ENCODE measurements around the gene ZNHIT1. TPM values are rescaled to one million over a fixed set of nuclear protein-coding genes. Genes with fewer than 3 reads are reported as not detected.
A peak's percentile ranks its signal among the peaks of the same experiment; 100 is the strongest.

The ZNHIT1 gene
- total and polyA plus RNA-seq, 2 of the 8 experiments (the other 6 are each of a cell fraction or from before 2014, with no cell fraction given): 38.2 to 61.7 TPM

DNA sequence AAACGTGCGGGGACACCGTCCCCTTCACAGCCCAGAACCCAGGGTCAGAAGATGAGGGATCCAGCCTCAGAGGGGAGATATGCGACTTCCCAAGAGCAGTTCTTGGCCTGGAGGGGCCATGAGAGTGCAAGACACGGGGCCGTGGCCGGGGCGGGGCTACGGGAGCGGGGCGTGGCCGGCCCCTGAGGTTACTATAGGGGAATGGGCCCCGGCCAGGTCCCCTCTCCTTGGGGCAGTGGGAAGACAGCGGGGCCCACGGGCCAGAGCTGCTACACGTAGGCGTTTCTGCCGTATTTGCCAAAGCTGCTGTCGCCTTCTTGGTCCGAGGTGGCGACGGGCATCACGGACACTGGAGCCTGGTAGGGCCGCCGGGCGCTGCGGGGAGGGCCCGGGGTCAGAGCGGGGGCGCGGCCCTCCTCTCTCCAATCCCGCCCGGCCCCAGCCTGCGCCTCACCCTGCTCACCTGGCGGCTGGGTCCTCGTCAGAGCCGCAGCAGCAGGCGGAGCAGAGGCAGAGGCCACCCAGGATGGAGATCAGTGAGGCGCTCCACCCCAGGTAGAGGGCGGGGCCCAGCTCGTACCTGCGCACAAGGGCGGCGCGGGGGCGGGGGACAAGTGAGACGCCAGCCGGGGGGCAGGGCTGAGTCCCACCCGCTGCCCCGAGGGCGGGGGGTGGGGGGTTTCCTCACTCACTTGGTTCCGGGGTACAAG is 14.3 kb downstream of the ZNHIT1 start (continued):
- TF ChIP-seq, protein P1, sequence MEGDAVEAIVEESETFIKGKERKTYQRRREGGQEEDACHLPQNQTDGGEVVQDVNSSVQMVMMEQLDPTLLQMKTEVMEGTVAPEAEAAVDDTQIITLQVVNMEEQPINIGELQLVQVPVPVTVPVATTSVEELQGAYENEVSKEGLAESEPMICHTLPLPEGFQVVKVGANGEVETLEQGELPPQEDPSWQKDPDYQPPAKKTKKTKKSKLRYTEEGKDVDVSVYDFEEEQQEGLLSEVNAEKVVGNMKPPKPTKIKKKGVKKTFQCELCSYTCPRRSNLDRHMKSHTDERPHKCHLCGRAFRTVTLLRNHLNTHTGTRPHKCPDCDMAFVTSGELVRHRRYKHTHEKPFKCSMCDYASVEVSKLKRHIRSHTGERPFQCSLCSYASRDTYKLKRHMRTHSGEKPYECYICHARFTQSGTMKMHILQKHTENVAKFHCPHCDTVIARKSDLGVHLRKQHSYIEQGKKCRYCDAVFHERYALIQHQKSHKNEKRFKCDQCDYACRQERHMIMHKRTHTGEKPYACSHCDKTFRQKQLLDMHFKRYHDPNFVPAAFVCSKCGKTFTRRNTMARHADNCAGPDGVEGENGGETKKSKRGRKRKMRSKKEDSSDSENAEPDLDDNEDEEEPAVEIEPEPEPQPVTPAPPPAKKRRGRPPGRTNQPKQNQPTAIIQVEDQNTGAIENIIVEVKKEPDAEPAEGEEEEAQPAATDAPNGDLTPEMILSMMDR (IDR thresholded peaks at IDR 0.05; ENCODE audit: control extremely low read depth in 1 of 3, insufficient read depth in 1 of 3, low read depth in 1 of 3, low read length in 3 of 3): no peak
- 0 out of 2 replicates have a peak, but pooled peaks have one; percentile 12 for TF ChIP-seq POLR2AphosphoS5 (IDR thresholded peaks at IDR 0.05; ENCODE audit: low read depth, low read length)
- TF ChIP-seq FOSL1 (IDR thresholded peaks at IDR 0.05; ENCODE audit: insufficient read depth, low read depth, low read length): no peak
- TF ChIP-seq GABPA (IDR thresholded peaks at IDR 0.05; ENCODE audit: borderline replicate concordance, insufficient read depth, low read length): no peak
- TF ChIP-seq, protein P2, sequence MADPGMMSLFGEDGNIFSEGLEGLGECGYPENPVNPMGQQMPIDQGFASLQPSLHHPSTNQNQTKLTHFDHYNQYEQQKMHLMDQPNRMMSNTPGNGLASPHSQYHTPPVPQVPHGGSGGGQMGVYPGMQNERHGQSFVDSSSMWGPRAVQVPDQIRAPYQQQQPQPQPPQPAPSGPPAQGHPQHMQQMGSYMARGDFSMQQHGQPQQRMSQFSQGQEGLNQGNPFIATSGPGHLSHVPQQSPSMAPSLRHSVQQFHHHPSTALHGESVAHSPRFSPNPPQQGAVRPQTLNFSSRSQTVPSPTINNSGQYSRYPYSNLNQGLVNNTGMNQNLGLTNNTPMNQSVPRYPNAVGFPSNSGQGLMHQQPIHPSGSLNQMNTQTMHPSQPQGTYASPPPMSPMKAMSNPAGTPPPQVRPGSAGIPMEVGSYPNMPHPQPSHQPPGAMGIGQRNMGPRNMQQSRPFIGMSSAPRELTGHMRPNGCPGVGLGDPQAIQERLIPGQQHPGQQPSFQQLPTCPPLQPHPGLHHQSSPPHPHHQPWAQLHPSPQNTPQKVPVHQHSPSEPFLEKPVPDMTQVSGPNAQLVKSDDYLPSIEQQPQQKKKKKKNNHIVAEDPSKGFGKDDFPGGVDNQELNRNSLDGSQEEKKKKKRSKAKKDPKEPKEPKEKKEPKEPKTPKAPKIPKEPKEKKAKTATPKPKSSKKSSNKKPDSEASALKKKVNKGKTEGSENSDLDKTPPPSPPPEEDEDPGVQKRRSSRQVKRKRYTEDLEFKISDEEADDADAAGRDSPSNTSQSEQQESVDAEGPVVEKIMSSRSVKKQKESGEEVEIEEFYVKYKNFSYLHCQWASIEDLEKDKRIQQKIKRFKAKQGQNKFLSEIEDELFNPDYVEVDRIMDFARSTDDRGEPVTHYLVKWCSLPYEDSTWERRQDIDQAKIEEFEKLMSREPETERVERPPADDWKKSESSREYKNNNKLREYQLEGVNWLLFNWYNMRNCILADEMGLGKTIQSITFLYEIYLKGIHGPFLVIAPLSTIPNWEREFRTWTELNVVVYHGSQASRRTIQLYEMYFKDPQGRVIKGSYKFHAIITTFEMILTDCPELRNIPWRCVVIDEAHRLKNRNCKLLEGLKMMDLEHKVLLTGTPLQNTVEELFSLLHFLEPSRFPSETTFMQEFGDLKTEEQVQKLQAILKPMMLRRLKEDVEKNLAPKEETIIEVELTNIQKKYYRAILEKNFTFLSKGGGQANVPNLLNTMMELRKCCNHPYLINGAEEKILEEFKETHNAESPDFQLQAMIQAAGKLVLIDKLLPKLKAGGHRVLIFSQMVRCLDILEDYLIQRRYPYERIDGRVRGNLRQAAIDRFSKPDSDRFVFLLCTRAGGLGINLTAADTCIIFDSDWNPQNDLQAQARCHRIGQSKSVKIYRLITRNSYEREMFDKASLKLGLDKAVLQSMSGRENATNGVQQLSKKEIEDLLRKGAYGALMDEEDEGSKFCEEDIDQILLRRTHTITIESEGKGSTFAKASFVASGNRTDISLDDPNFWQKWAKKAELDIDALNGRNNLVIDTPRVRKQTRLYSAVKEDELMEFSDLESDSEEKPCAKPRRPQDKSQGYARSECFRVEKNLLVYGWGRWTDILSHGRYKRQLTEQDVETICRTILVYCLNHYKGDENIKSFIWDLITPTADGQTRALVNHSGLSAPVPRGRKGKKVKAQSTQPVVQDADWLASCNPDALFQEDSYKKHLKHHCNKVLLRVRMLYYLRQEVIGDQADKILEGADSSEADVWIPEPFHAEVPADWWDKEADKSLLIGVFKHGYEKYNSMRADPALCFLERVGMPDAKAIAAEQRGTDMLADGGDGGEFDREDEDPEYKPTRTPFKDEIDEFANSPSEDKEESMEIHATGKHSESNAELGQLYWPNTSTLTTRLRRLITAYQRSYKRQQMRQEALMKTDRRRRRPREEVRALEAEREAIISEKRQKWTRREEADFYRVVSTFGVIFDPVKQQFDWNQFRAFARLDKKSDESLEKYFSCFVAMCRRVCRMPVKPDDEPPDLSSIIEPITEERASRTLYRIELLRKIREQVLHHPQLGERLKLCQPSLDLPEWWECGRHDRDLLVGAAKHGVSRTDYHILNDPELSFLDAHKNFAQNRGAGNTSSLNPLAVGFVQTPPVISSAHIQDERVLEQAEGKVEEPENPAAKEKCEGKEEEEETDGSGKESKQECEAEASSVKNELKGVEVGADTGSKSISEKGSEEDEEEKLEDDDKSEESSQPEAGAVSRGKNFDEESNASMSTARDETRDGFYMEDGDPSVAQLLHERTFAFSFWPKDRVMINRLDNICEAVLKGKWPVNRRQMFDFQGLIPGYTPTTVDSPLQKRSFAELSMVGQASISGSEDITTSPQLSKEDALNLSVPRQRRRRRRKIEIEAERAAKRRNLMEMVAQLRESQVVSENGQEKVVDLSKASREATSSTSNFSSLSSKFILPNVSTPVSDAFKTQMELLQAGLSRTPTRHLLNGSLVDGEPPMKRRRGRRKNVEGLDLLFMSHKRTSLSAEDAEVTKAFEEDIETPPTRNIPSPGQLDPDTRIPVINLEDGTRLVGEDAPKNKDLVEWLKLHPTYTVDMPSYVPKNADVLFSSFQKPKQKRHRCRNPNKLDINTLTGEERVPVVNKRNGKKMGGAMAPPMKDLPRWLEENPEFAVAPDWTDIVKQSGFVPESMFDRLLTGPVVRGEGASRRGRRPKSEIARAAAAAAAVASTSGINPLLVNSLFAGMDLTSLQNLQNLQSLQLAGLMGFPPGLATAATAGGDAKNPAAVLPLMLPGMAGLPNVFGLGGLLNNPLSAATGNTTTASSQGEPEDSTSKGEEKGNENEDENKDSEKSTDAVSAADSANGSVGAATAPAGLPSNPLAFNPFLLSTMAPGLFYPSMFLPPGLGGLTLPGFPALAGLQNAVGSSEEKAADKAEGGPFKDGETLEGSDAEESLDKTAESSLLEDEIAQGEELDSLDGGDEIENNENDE (IDR thresholded peaks at IDR 0.05; ENCODE audit: insufficient replicate concordance, low read length): no peak
- TF ChIP-seq RAD21 (IDR thresholded peaks at IDR 0.05 in 1 of 2, conservative IDR thresholded peaks at IDR 0.05 in 1 of 2; ENCODE audit: low read depth in 2 of 2, low read length in 2 of 2): no peak
- peak; percentile 43; the same call in 1 of the 2 replicates for TF ChIP-seq EGR1 (IDR thresholded peaks at IDR 0.05; ENCODE audit: borderline replicate concordance, low read depth, low read length)
